Lung (tissue), 12 donors: ENCODE data around the gene NXNL1. TPM values are rescaled to one million over a fixed set of nuclear protein-coding genes. Genes with fewer than 3 reads are reported as not detected.

Experiments used
- ATAC-seq: fragments of 200-7000 bp; cut with Tn5 transposase; one replicate; pipeline ENCODE4 v1.9.1; 2020; ENCODE audit warnings: moderate number of reproducible peaks; ENCODE audit not compliant: insufficient read depth, low FRiP score
- DNase-seq, 3 donors: peaks; one replicate each; pipeline ENCODE4 v3.0.0-alpha.2; 2013 to 2017
- H3K27ac ChIP-seq, 2 donors: one replicate each; pipeline ENCODE4 v1.5.1; 2013; ENCODE audit warnings: mild to moderate bottlenecking in 2 of 2, moderate library complexity in 2 of 2, control low read depth in 1 of 2, inconsistent platforms in 1 of 2, low read depth in 1 of 2, low read length in 1 of 2
- H3K27me3 ChIP-seq, 3 donors: one replicate each; pipeline ENCODE4 v1.5.1; 2013; ENCODE audit warnings: low read length in 2 of 3; ENCODE audit not compliant: control insufficient read depth in 3 of 3, insufficient read depth in 3 of 3
- H3K36me3 ChIP-seq, 4 donors: one replicate each; pipeline ENCODE4 v1.5.1; 2013; ENCODE audit warnings: low read length in 4 of 4, mild to moderate bottlenecking in 1 of 4, moderate library complexity in 1 of 4; ENCODE audit not compliant: control insufficient read depth in 4 of 4, insufficient read depth in 4 of 4
- H3K4me1 ChIP-seq, 5 donors: one replicate each; pipeline ENCODE4 v1.5.1; 2013; ENCODE audit warnings: low read length in 5 of 5, mild to moderate bottlenecking in 2 of 5, moderate library complexity in 1 of 5; ENCODE audit not compliant: control insufficient read depth in 5 of 5, insufficient read depth in 5 of 5
- H3K4me3 ChIP-seq: one replicate; pipeline ENCODE4 v1.5.1; 2013; ENCODE audit warnings: mild to moderate bottlenecking, control low read depth, moderate library complexity
- H3K9ac ChIP-seq, 2 donors: one replicate each; pipeline ENCODE4 v1.5.1; 2013; ENCODE audit warnings: low read length in 2 of 2, control low read depth in 1 of 2; ENCODE audit not compliant: insufficient read depth in 1 of 2
- H3K9me3 ChIP-seq, 4 donors: one replicate each; pipeline ENCODE4 v1.5.1; 2013; ENCODE audit warnings: low read length in 3 of 4, mild to moderate bottlenecking in 1 of 4, moderate library complexity in 1 of 4; ENCODE audit not compliant: control insufficient read depth in 4 of 4, insufficient read depth in 3 of 4
- CTCF ChIP-seq: IDR thresholded peaks from 2 replicates; pipeline ENCODE4 v1.5.1; 2012; ENCODE audit warnings: mild to moderate bottlenecking; ENCODE audit errors: control extremely low read depth, extremely low read depth
- WGBS, 2 donors: extraction: QIAGEN DNeasy Blood & Tissue Kit; methylation state at CpG; one replicate each; pipeline ENCODE4 v1.1.7; 2013; 5-methylcytosine and 5-hydroxymethylcytosine counted together
- polyA plus RNA-seq, 2 donors: library from polyadenylated mRNA; stranded (reverse); fragments of 200-250 nt; gene quantifications; one replicate each; pipeline ENCODE4 v1.2.1, GENCODE V29; 2013
- total RNA-seq, 2 donors: library from RNA; depleted of rRNA in 1 of 2; stranded (reverse); fragments of >200 nt in 1 of 2; gene quantifications; one replicate each; pipeline ENCODE4 v1.2.1, GENCODE V29; 2014 to 2021
- donor health status: control.
- donor health status: control.
- donor health status: Bipolar disorder and iron deficiency.
- donor health status: healthy.
- donor health status: DM: yes; HTN: yes; CAD: no.

The NXNL1 gene
- total and polyA plus RNA-seq, 4 donors, result not detected

- H3K9me3 ChIP-seq, result no peaks in the 10 kb centered on the region
- no peak for ATAC-seq
Measured at GRCh38 chr19:17423429-17424208, 37.1 kb downstream of the NXNL1 start.

DNA sequence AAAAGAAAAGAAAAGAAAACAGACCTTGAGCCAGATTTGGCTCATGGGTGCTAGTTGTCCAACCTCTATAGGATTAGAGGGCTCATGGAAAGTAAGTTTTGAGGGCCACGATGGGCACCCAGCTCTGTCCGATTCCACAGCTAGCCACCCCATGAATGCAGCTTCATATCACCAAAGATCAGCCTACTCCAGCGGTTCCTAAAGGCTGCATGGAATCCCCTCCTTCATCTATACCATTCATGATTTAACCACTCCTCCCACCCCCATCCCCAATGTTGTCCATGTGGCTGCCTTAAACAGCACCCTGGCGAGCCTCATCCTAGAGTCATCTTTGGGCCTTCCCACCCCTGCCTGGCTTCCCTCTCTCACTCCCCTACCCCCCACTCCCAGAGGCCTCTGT lies 38.8 kb downstream of the NXNL1 start:
- Histone ChIP-seq H3K9me3 (no peaks in the 10 kb centered on the region), H3K4me3 (no peak overlapping the region), H3K4me1 (peaks cover 0 to 10% (median 4%) of the 10 kb centered on the region in 5 donors), H3K36me3 (peaks cover 0 to 7% (median 3%) of the 10 kb centered on the region in 4 donors), H3K9ac (no peak overlapping the region), H3K27me3 (no peaks in the 10 kb centered on the region), H3K27ac (no peak overlapping the region)
- DNase-seq (no peak), ATAC-seq (no peak)
- 97 to 99% methylated on average over 4 of the region's 4 CpGs for WGBS, 2 donors
- no peak for TF ChIP-seq CTCF

More at GRCh38 chr19:17423429-17424208, 37.1 kb downstream of the NXNL1 start:
- peaks cover 0 to 10% (median 4%) of the 10 kb centered on the region in 5 donors for H3K4me1 ChIP-seq
- 94 to 97% methylated on average over 20 of the region's 20 CpGs for WGBS, 2 donors
- H3K9ac ChIP-seq, result no peak overlapping the region
- DNase-seq, result no peak
- TF ChIP-seq CTCF, result no peak
- H3K27ac ChIP-seq, result no peak overlapping the region
- peaks cover 0 to 7% (median 3%) of the 10 kb centered on the region in 4 donors for H3K36me3 ChIP-seq
- no peak overlapping the region for H3K4me3 ChIP-seq
- no peaks in the 10 kb centered on the region for H3K27me3 ChIP-seq

- Histone ChIP-seq H3K27me3 (no peaks in the 10 kb centered on the region), H3K4me3 (peak overlapping the region; percentile 77), H3K9ac (peak overlapping the region in 1 of 2 donors; percentile 6), H3K27ac (peak overlapping the region in 1 of 2 donors; percentile 0), H3K4me1 (peaks cover 0 to 13% (median 4%) of the 10 kb centered on the region in 5 donors), H3K36me3 (peaks cover 0 to 7% (median 3%) of the 10 kb centered on the region in 4 donors), H3K9me3 (no peaks in the 10 kb centered on the region)
- no peak for ATAC-seq
- WGBS, 2 donors, result 5 to 7% methylated on average over 25 of the region's 25 CpGs
- TF ChIP-seq CTCF, result peak; percentile 11
- DNase-seq, result peak; percentile 40 to 43 (median 42)
Measured at GRCh38 chr19:17420475-17420924, 40.2 kb downstream of the NXNL1 start.
